Peyer's patch (tissue), 4 donors: ENCODE data around the gene UCHL5.

Experiments used
- CTCF ChIP-seq, 6 experiments: fragments of 450-650 bp in 4 of 6; fragments of 200-600 bp in 2 of 6; sonication (generic) in 1 of 6; IDR thresholded peaks; one replicate each; pipeline ENCODE4 v1.5.1; 2017 to 2019; ENCODE audit warnings: antibody characterized with exemption in 6 of 6, mild to moderate bottlenecking in 3 of 6, moderate library complexity in 1 of 6
- POLR2A ChIP-seq, 2 donors: fragments of 450-650 bp; IDR thresholded peaks; one replicate each; pipeline ENCODE4 v1.5.1; 2017; ENCODE audit warnings: antibody characterized with exemption in 2 of 2, mild to moderate bottlenecking in 2 of 2, moderate library complexity in 2 of 2

GRCh38 chr1:193019442-193020026 lies 39.6 kb downstream of the UCHL5 start:
- peak in 5 of 6 experiments; percentile 49 to 83 (median 74) for TF ChIP-seq CTCF (IDR thresholded peaks at IDR 0.05)
- TF ChIP-seq POLR2A (IDR thresholded peaks at IDR 0.05) = no peak
